Skeletal muscle satellite cell (primary cell): ENCODE measurements around the gene NEURL2.
A peak's percentile ranks its signal among the peaks of the same experiment; 100 is the strongest.
"Not testable (repeated sequence)": the region's sequence is repeated elsewhere in the genome, so short reads cannot be mapped to it uniquely, and the experiment has no call there.

Experiments
- H3K27me3 ChIP-seq: 2 replicates; pipeline ENCODE4 v1.7.0; 2013; ENCODE audit warnings: low read length; ENCODE audit not compliant: control insufficient read depth, insufficient read depth
- H3K36me3 ChIP-seq: 2 replicates; pipeline ENCODE4 v1.7.0; 2013; ENCODE audit warnings: mild to moderate bottlenecking, control low read depth, low read length; ENCODE audit not compliant: insufficient read depth
- H3K4me1 ChIP-seq: 2 replicates; pipeline ENCODE4 v1.7.0; 2013; ENCODE audit warnings: low read length; ENCODE audit not compliant: control insufficient read depth, insufficient read depth
- H3K4me2 ChIP-seq: 2 replicates; pipeline ENCODE4 v1.7.0; 2013; ENCODE audit warnings: mild to moderate bottlenecking, low read length
- H3K4me3 ChIP-seq: 2 replicates; pipeline ENCODE4 v1.7.0; 2013; ENCODE audit warnings: low read length
- H3K9ac ChIP-seq: 2 replicates; pipeline ENCODE4 v1.7.0; 2013; ENCODE audit warnings: mild to moderate bottlenecking, low read depth, low read length, moderate library complexity
- H3K9me3 ChIP-seq: replicated peaks from 2 replicates; pipeline ENCODE4 v1.7.0; 2013; ENCODE audit warnings: mild to moderate bottlenecking, control low read depth, low read length

NEURL2 gene

GRCh38 chr20:45878076-45878761, 12.8 kb downstream of the NEURL2 start:
- H3K27me3 ChIP-seq = no peaks in the 10 kb centered on the region
- H3K9ac ChIP-seq = no peak overlapping the region
- H3K4me1 ChIP-seq = peaks cover 3% of the 10 kb centered on the region
- H3K4me2 ChIP-seq = no peak overlapping the region
- H3K4me3 ChIP-seq = no peak overlapping the region
- H3K9me3 ChIP-seq = no peaks in the 10 kb centered on the region
- peaks cover 22% of the 10 kb centered on the region for H3K36me3 ChIP-seq

- Histone ChIP-seq H3K4me3 (no peak overlapping the region), H3K4me1 (no peaks in the 10 kb centered on the region), H3K9ac (no peak overlapping the region), H3K36me3 (peaks cover 14% of the 10 kb centered on the region), H3K9me3 (no peaks in the 10 kb centered on the region), H3K4me2 (no peak overlapping the region), H3K27me3 (no peaks in the 10 kb centered on the region)
These were observed 16.4 kb downstream of the NEURL2 start for GRCh38 chr20:45874576-45874975.

- H3K27me3 ChIP-seq, H3K9me3 ChIP-seq, H3K4me3 ChIP-seq, H3K4me1 ChIP-seq, H3K4me2 ChIP-seq, H3K9ac ChIP-seq: not testable (repeated sequence)
- H3K36me3 ChIP-seq = peaks cover 14% of the 10 kb centered on the region
These were observed 16.9 kb downstream of the NEURL2 start for GRCh38 chr20:45874104-45874481.

GRCh38 chr20:45873409-45874103, 17.5 kb downstream of the NEURL2 start:
- Histone ChIP-seq H3K27me3 (no peaks in the 10 kb centered on the region), H3K9me3 (no peaks in the 10 kb centered on the region), H3K4me3 (no peak overlapping the region), H3K4me1 (no peaks in the 10 kb centered on the region), H3K4me2 (no peak overlapping the region), H3K36me3 (peaks cover 14% of the 10 kb centered on the region), H3K9ac (no peak overlapping the region)

GRCh38 chr20:45872626-45873025, 18.4 kb downstream of the NEURL2 start:
- Histone ChIP-seq H3K4me3 (no peak overlapping the region), H3K4me2 (no peak overlapping the region), H3K9me3 (no peaks in the 10 kb centered on the region), H3K9ac (no peak overlapping the region), H3K36me3 (peaks cover 8% of the 10 kb centered on the region), H3K27me3 (no peaks in the 10 kb centered on the region), H3K4me1 (peaks cover 7% of the 10 kb centered on the region)

GRCh38 chr20:45867819-45868176, 23.2 kb downstream of the NEURL2 start:
- no peak overlapping the region for H3K4me3 ChIP-seq
- no peaks in the 10 kb centered on the region for H3K27me3 ChIP-seq
- peak overlapping the region; percentile 41 for H3K9ac ChIP-seq
- H3K9me3 ChIP-seq = no peaks in the 10 kb centered on the region
- peak overlapping the region; percentile 48 for H3K4me2 ChIP-seq
- peaks cover 12% of the 10 kb centered on the region for H3K4me1 ChIP-seq
- H3K36me3 ChIP-seq = no peaks in the 10 kb centered on the region

GRCh38 chr20:45867136-45867818, 23.7 kb downstream of the NEURL2 start:
- no peak overlapping the region for H3K4me3 ChIP-seq
- no peaks in the 10 kb centered on the region for H3K9me3 ChIP-seq
- peak overlapping the region; percentile 41 for H3K9ac ChIP-seq
- no peaks in the 10 kb centered on the region for H3K36me3 ChIP-seq
- no peaks in the 10 kb centered on the region for H3K27me3 ChIP-seq
- peaks cover 12% of the 10 kb centered on the region for H3K4me1 ChIP-seq
- H3K4me2 ChIP-seq = peak overlapping the region; percentile 48

- no peaks in the 10 kb centered on the region for H3K36me3 ChIP-seq
- no peak overlapping the region for H3K9ac ChIP-seq
- peaks cover 12% of the 10 kb centered on the region for H3K4me1 ChIP-seq
- no peak overlapping the region for H3K4me3 ChIP-seq
- no peak overlapping the region for H3K4me2 ChIP-seq
- H3K9me3 ChIP-seq = no peaks in the 10 kb centered on the region
- no peaks in the 10 kb centered on the region for H3K27me3 ChIP-seq
These were observed 24.6 kb downstream of the NEURL2 start for GRCh38 chr20:45866454-45866853.

- H3K4me3 ChIP-seq = no peak overlapping the region
- H3K27me3 ChIP-seq = no peaks in the 10 kb centered on the region
- no peak overlapping the region for H3K9ac ChIP-seq
- no peaks in the 10 kb centered on the region for H3K36me3 ChIP-seq
- no peak overlapping the region for H3K4me2 ChIP-seq
- no peaks in the 10 kb centered on the region for H3K9me3 ChIP-seq
- H3K4me1 ChIP-seq = peaks cover 12% of the 10 kb centered on the region
These were observed 27.2 kb downstream of the NEURL2 start for GRCh38 chr20:45863543-45864470.

- H3K27me3 ChIP-seq = no peaks in the 10 kb centered on the region
These were observed 29.6 kb downstream of the NEURL2 start for GRCh38 chr20:45861221-45862075.

More at GRCh38 chr20:45861221-45862075, 29.6 kb downstream of the NEURL2 start:
- Histone ChIP-seq H3K4me1 (peaks cover 11% of the 10 kb centered on the region), H3K4me2 (no peak overlapping the region), H3K9me3 (no peaks in the 10 kb centered on the region), H3K4me3 (no peak overlapping the region), H3K36me3 (no peaks in the 10 kb centered on the region), H3K9ac (no peak overlapping the region)
